ENCODE measurements around the gene CENPC. TPM values are rescaled to one million over a fixed set of nuclear protein-coding genes. Genes with fewer than 3 reads are reported as not detected.
"Not testable (repeated sequence)": the region's sequence is repeated elsewhere in the genome, so short reads cannot be mapped to it uniquely, and the experiment has no call there.

Gene CENPC
- total RNA-seq, 1 donor from 2014 or later, result 28.3 TPM

- no peak for DNase-seq
- H3K4me3 Mint-ChIP-seq, result no peak overlapping the region
- H3K27me3 Mint-ChIP-seq, result no peaks in the 10 kb centered on the region
- H3K4me1 Mint-ChIP-seq, result peaks cover 38% of the 10 kb centered on the region
- no peaks in the 10 kb centered on the region for H3K9me3 Mint-ChIP-seq
- H3K36me3 Mint-ChIP-seq (ENCODE audit: low read depth), result peaks cover 26% of the 10 kb centered on the region
- intact Hi-C loops (cut with micrococcal nuclease), result no loop called here
- H3K27ac Mint-ChIP-seq, result no peak overlapping the region
Measured at GRCh38 chr4:67570537-67570936, 25.2 kb upstream of the CENPC start.

- Mint-ChIP-seq H3K9me3 (no peaks in the 10 kb centered on the region), H3K4me1 (peaks cover 33% of the 10 kb centered on the region), H3K4me3 (no peak overlapping the region), H3K36me3 (ENCODE audit: low read depth) (peaks cover 31% of the 10 kb centered on the region), H3K27ac (no peak overlapping the region), H3K27me3 (no peaks in the 10 kb centered on the region)
- intact Hi-C loops (cut with micrococcal nuclease), result no loop called here
- no peak for DNase-seq
Measured at GRCh38 chr4:67568820-67569219, 23.5 kb upstream of the CENPC start.

- Mint-ChIP-seq H3K4me1 (peaks cover 27% of the 10 kb centered on the region), H3K36me3 (ENCODE audit: low read depth) (peaks cover 37% of the 10 kb centered on the region), H3K9me3 (no peaks in the 10 kb centered on the region), H3K27me3 (no peaks in the 10 kb centered on the region), H3K27ac (peak overlapping the region; percentile 4), H3K4me3 (no peak overlapping the region)
- no peak for DNase-seq
- intact Hi-C loops (cut with micrococcal nuclease), result loop anchor here (1.0 to 2.0 kb wide), 2 partner anchors 8 to 14 kb away; partner anchors contain the start of gene STAP1
Measured at GRCh38 chr4:67566335-67566734, 21.0 kb upstream of the CENPC start.

GRCh38 chr4:67565284-67565683 is 20.0 kb upstream of the CENPC start:
- H3K27ac Mint-ChIP-seq, result no peak overlapping the region
- H3K9me3 Mint-ChIP-seq, result no peaks in the 10 kb centered on the region
- no peak overlapping the region for H3K4me3 Mint-ChIP-seq
- peaks cover 32% of the 10 kb centered on the region for H3K4me1 Mint-ChIP-seq
- DNase-seq, result no peak
- H3K36me3 Mint-ChIP-seq (ENCODE audit: low read depth), result peaks cover 35% of the 10 kb centered on the region
- H3K27me3 Mint-ChIP-seq, result no peaks in the 10 kb centered on the region
- intact Hi-C loops (cut with micrococcal nuclease), result no loop called here

GRCh38 chr4:67558493-67558892 is 13.2 kb upstream of the CENPC start, which contains the start of gene STAP1:
Gene STAP1 (plus strand): TSS chr4:67558727. CDS start chr4:67558810, 83 bp downstream.
- intact Hi-C loops (cut with micrococcal nuclease), result loop anchor here (1.0 to 2.0 kb wide), 3 partner anchors 8 to 23 kb away; no protein-coding TSS in a partner anchor
- peaks cover 37% of the 10 kb centered on the region for H3K4me1 Mint-ChIP-seq
- peak within 1 kb of the TSS; percentile 84 for H3K4me3 Mint-ChIP-seq
- no peaks in the 10 kb centered on the region for H3K27me3 Mint-ChIP-seq
- DNase-seq, result peak; percentile 87
- peaks cover 19% of the 10 kb centered on the region for H3K36me3 Mint-ChIP-seq (ENCODE audit: low read depth)
- peak within 1 kb of the TSS; percentile 88 for H3K27ac Mint-ChIP-seq
- no peaks in the 10 kb centered on the region for H3K9me3 Mint-ChIP-seq

GRCh38 chr4:67556436-67556835 is 11.1 kb upstream of the CENPC start:
- DNase-seq, result no peak
- H3K36me3 Mint-ChIP-seq (ENCODE audit: low read depth), result peaks cover 6% of the 10 kb centered on the region
- intact Hi-C loops (cut with micrococcal nuclease), result no loop called here
- H3K4me1 Mint-ChIP-seq, result peaks cover 39% of the 10 kb centered on the region
- no peaks in the 10 kb centered on the region for H3K9me3 Mint-ChIP-seq
- no peaks in the 10 kb centered on the region for H3K27me3 Mint-ChIP-seq
- no peak overlapping the region for H3K27ac Mint-ChIP-seq
- no peak overlapping the region for H3K4me3 Mint-ChIP-seq

- no peaks in the 10 kb centered on the region for H3K36me3 Mint-ChIP-seq (ENCODE audit: low read depth)
- no peak overlapping the region for H3K27ac Mint-ChIP-seq
- H3K4me1 Mint-ChIP-seq, result peaks cover 34% of the 10 kb centered on the region
- no peaks in the 10 kb centered on the region for H3K27me3 Mint-ChIP-seq
- H3K4me3 Mint-ChIP-seq, result no peak overlapping the region
- H3K9me3 Mint-ChIP-seq, result no peaks in the 10 kb centered on the region
- intact Hi-C loops (cut with micrococcal nuclease), result loop anchor here (2.0 kb wide), 1 partner anchor 357 kb away; no protein-coding TSS in a partner anchor
- DNase-seq, result no peak
Measured at GRCh38 chr4:67555447-67555846, 10.1 kb upstream of the CENPC start.

GRCh38 chr4:67554096-67554495 is 8.8 kb upstream of the CENPC start:
- intact Hi-C loops (cut with micrococcal nuclease), result loop anchor here (2.0 kb wide), 1 partner anchor 359 kb away; no protein-coding TSS in a partner anchor
- DNase-seq, result no peak

GRCh38 chr4:67552146-67552792 is 7.0 kb upstream of the CENPC start:
- intact Hi-C loops (cut with micrococcal nuclease); DNase-seq; H3K4me3 Mint-ChIP-seq; H3K27ac Mint-ChIP-seq; H3K27me3 Mint-ChIP-seq; H3K36me3 Mint-ChIP-seq (ENCODE audit: low read depth); H3K9me3 Mint-ChIP-seq: not testable (repeated sequence)
- peaks cover 22% of the 10 kb centered on the region for H3K4me1 Mint-ChIP-seq

More at GRCh38 chr4:67554096-67554495, 8.8 kb upstream of the CENPC start:
- Mint-ChIP-seq H3K27ac (no peak overlapping the region), H3K4me3 (no peak overlapping the region), H3K27me3 (no peaks in the 10 kb centered on the region), H3K36me3 (ENCODE audit: low read depth) (no peaks in the 10 kb centered on the region), H3K4me1 (peaks cover 29% of the 10 kb centered on the region), H3K9me3 (no peaks in the 10 kb centered on the region)

- Mint-ChIP-seq H3K27ac (no peak overlapping the region), H3K4me3 (no peak overlapping the region), H3K4me1 (peaks cover 14% of the 10 kb centered on the region), H3K36me3 (ENCODE audit: low read depth) (no peaks in the 10 kb centered on the region), H3K9me3 (no peaks in the 10 kb centered on the region), H3K27me3 (no peaks in the 10 kb centered on the region)
- no peak for DNase-seq
- intact Hi-C loops (cut with micrococcal nuclease), result no loop called here
Measured at GRCh38 chr4:67550857-67551256, 5.6 kb upstream of the CENPC start.

GRCh38 chr4:67550451-67550850 is 5.1 kb upstream of the CENPC start:
- no peak for DNase-seq
- Mint-ChIP-seq H3K4me3 (no peak overlapping the region), H3K27ac (no peak overlapping the region), H3K9me3 (no peaks in the 10 kb centered on the region), H3K27me3 (no peaks in the 10 kb centered on the region), H3K36me3 (ENCODE audit: low read depth) (no peaks in the 10 kb centered on the region), H3K4me1 (peaks cover 14% of the 10 kb centered on the region)
- intact Hi-C loops (cut with micrococcal nuclease), result no loop called here

GRCh38 chr4:67549123-67549522 is 3.8 kb upstream of the CENPC start:
- Mint-ChIP-seq H3K36me3 (ENCODE audit: low read depth) (peaks cover 2% of the 10 kb centered on the region), H3K27ac (no peak overlapping the region), H3K4me1 (peaks cover 17% of the 10 kb centered on the region), H3K27me3 (no peaks in the 10 kb centered on the region), H3K4me3 (no peak overlapping the region), H3K9me3 (no peaks in the 10 kb centered on the region)
- intact Hi-C loops (cut with micrococcal nuclease), result loop anchor here (2.0 to 5.0 kb wide), 3 partner anchors 83 to 628 kb away; no protein-coding TSS in a partner anchor
- no peak for DNase-seq

- intact Hi-C loops (cut with micrococcal nuclease), result loop anchor here (5.0 kb wide), 2 partner anchors 85 to 630 kb away; no protein-coding TSS in a partner anchor
- peak overlapping the region; percentile 32 for H3K4me3 Mint-ChIP-seq
- peaks cover 18% of the 10 kb centered on the region for H3K36me3 Mint-ChIP-seq (ENCODE audit: low read depth)
- H3K4me1 Mint-ChIP-seq, result peaks cover 31% of the 10 kb centered on the region
- no peak overlapping the region for H3K27ac Mint-ChIP-seq
- no peak for DNase-seq
- H3K27me3 Mint-ChIP-seq, result no peaks in the 10 kb centered on the region
- H3K9me3 Mint-ChIP-seq, result no peaks in the 10 kb centered on the region
Measured at GRCh38 chr4:67546971-67547370, 1.7 kb upstream of the CENPC start.

GRCh38 chr4:67546004-67546356 is 677 bp upstream of the CENPC start:
- H3K27ac Mint-ChIP-seq, result no peak overlapping the region
- H3K27me3 Mint-ChIP-seq, result no peaks in the 10 kb centered on the region
- no peaks in the 10 kb centered on the region for H3K9me3 Mint-ChIP-seq
- H3K36me3 Mint-ChIP-seq (ENCODE audit: low read depth), result peaks cover 24% of the 10 kb centered on the region
- DNase-seq, result no peak
- peak overlapping the region; percentile 39 for H3K4me3 Mint-ChIP-seq
- intact Hi-C loops (cut with micrococcal nuclease), result loop anchor here (5.0 kb wide), 2 partner anchors 86 to 631 kb away; no protein-coding TSS in a partner anchor
- H3K4me1 Mint-ChIP-seq, result peaks cover 35% of the 10 kb centered on the region

Measured in activated CD4-positive, alpha-beta T cell treated with anti-CD3 and anti-CD28 coated beads, Interleukin-2, amount 10 ng/mL, durations not matched to agents 24 days and 14 days (primary cell).